Retinal pigment epithelial cell (primary cell): Measurements from ENCODE around the gene GPR148.

ENCODE experiments used
- DNase-seq: peaks from one replicate; pipeline ENCODE4 v3.0.0-alpha.2; 2010; ENCODE audit warnings: low read depth
- H3K4me3 ChIP-seq: 2 replicates; pipeline ENCODE4 v1.5.1; 2011; ENCODE audit warnings: mild to moderate bottlenecking, low read length, control low read depth, moderate library complexity
- CTCF ChIP-seq: conservative IDR thresholded peaks from 2 replicates; pipeline ENCODE4 v1.5.1; 2011; ENCODE audit warnings: low read depth, low read length, control low read depth, inconsistent platforms

GPR148 gene

GRCh38 chr2:130737592-130737991 lies 8.7 kb downstream of the GPR148 start:
- no peak overlapping the region for H3K4me3 ChIP-seq
- no peak for TF ChIP-seq CTCF
- DNase-seq = no peak

- TF ChIP-seq CTCF = no peak
- no peak for DNase-seq
- no peak overlapping the region for H3K4me3 ChIP-seq
Observed at GRCh38 chr2:130740671-130741070, 11.8 kb downstream of the GPR148 start.

GRCh38 chr2:130743278-130743677 lies 14.4 kb downstream of the GPR148 start:
- no peak for DNase-seq
- H3K4me3 ChIP-seq = no peak overlapping the region
- TF ChIP-seq CTCF = no peak

GRCh38 chr2:130744287-130745117 lies 15.6 kb downstream of the GPR148 start:
- DNase-seq = no peak
- TF ChIP-seq CTCF = no peak
- H3K4me3 ChIP-seq = no peak overlapping the region

DNA sequence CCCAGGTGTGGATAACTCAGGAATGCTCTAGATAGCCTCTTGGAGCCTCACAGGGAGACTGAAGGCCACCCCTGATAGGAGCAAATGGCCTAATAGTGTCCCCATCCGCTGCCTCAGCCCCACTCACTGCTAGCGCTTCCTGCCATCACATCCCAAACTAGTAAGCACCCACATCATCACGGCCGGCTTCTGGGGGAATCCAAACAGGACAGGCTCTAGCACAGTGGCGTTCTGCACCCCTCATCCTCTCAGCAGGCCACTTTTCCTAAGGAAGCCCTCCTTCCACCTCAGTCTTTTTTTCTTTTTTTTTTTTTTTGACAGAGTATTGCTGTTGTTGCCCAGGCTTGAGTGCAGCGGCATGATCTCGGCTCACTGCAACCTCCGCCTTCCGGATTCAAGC lies 20.2 kb downstream of the GPR148 start:
- H3K4me3 ChIP-seq = no peak overlapping the region
- no peak for DNase-seq
- no peak for TF ChIP-seq CTCF

- no peak for DNase-seq
- H3K4me3 ChIP-seq = no peak overlapping the region
- no peak for TF ChIP-seq CTCF
Observed at GRCh38 chr2:130749641-130750040, 20.8 kb downstream of the GPR148 start.

DNA sequence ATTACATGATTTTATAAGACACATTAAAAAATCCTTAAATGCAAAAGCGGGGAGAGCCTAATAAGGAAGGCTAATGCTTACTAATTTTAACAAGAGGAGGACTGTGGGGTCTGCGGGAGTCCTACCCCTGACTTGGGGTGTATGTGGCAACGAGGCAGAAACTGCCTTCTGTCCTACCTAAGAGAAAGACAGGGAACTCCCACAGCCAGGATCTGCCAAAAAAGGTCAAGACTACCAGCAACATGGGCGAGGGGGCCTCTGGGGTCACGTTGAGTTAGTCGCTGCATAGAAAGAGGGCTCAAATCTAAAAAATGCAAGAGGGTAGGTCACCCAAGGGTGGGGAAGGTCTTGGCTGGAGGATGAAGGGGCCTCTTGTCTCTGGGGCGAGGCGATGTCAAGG lies 25.9 kb downstream of the GPR148 start:
- DNase-seq = no peak
- TF ChIP-seq CTCF = no peak

More for the DNA sequence above, 25.9 kb downstream of the GPR148 start:
- H3K4me3 ChIP-seq = no peak overlapping the region
